ENCODE data around the gene CTSZ.

Gene CTSZ

DNA sequence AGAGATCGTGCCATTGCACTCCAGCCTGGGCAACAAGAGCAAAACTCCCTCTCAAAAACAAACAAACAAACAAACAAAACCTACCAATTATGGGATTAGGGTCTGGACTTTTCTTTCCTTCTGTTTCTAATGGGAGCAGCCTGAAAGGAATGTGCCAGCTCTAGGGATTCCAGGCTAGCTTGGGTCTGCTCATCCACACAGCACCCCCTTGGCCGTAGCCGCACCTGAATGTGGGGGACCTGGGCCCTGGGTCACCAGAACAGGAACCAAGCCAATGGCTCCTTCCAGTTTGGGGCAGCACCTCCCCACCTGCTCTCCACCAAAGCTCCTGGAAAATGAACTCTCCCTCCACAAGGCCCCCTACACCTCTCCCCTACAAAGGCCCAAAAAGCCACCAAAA is 6.7 kb downstream of the CTSZ start:
- peaks cover 11% of the 10 kb centered on the region; the same call in 1 of the 2 replicates for H3K36me3 ChIP-seq (ENCODE audit: insufficient read depth, low read length)
- TF ChIP-seq, protein P1, sequence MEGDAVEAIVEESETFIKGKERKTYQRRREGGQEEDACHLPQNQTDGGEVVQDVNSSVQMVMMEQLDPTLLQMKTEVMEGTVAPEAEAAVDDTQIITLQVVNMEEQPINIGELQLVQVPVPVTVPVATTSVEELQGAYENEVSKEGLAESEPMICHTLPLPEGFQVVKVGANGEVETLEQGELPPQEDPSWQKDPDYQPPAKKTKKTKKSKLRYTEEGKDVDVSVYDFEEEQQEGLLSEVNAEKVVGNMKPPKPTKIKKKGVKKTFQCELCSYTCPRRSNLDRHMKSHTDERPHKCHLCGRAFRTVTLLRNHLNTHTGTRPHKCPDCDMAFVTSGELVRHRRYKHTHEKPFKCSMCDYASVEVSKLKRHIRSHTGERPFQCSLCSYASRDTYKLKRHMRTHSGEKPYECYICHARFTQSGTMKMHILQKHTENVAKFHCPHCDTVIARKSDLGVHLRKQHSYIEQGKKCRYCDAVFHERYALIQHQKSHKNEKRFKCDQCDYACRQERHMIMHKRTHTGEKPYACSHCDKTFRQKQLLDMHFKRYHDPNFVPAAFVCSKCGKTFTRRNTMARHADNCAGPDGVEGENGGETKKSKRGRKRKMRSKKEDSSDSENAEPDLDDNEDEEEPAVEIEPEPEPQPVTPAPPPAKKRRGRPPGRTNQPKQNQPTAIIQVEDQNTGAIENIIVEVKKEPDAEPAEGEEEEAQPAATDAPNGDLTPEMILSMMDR (conservative IDR thresholded peaks at IDR 0.05; ENCODE audit: low read length): no peak
- TF ChIP-seq EZH2phosphoT487 (IDR thresholded peaks at IDR 0.05; ENCODE audit: borderline replicate concordance): no peak
- H3K4me1 ChIP-seq (ENCODE audit: insufficient read depth, low read length, poor library complexity, severe bottlenecking): peaks cover 13% of the 10 kb centered on the region
- H3K9ac ChIP-seq (ENCODE audit: low read depth, low read length, poor library complexity, severe bottlenecking): no peak overlapping the region
- H3F3A ChIP-seq (ENCODE audit: low read depth): no peaks in the 10 kb centered on the region
- no peak overlapping the region for H3K4me3 ChIP-seq (ENCODE audit: low read length, poor library complexity, severe bottlenecking)
- no peaks in the 10 kb centered on the region for H3K9me2 ChIP-seq (replicated peaks; ENCODE audit: low read depth, low read length)
- H2AFZ ChIP-seq (ENCODE audit: low read length): no peak overlapping the region
- no peaks in the 10 kb centered on the region for H3K79me2 ChIP-seq (ENCODE audit: insufficient read depth, low read length)
- no peaks in the 10 kb centered on the region for H4K20me1 ChIP-seq (ENCODE audit: insufficient read depth, low read length, poor library complexity, severe bottlenecking)
- H3K4me2 ChIP-seq (ENCODE audit: low read depth, low read length, poor library complexity, severe bottlenecking): no peak overlapping the region
- H3K27me3 ChIP-seq (ENCODE audit: insufficient read depth, low read length, poor library complexity, severe bottlenecking): no peaks in the 10 kb centered on the region
- H3K9me3 ChIP-seq (ENCODE audit: insufficient read depth, low read depth, low read length): no peaks in the 10 kb centered on the region

DNA sequence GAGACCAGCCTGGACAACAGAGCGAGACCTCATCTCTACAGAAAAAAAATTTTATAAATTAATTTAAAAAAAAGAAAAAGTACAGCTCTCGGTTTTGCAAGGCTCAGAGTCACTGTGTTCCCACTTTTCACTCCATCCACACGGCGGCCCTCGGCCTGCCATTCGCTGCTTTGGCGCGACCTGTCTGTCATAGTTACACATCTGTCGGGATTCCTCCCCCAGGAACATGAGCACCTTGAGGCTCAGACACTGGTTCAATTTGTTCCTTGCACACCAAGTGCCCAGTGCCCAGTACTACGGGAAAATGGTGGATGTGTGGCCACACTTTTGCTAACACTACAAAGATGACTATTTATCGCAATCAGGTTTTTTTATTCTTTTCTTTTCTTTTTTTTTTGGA is 8.4 kb downstream of the CTSZ start:
- Histone ChIP-seq H3K79me2 (ENCODE audit: insufficient read depth, low read length) (no peaks in the 10 kb centered on the region), H4K20me1 (ENCODE audit: insufficient read depth, low read length, poor library complexity, severe bottlenecking) (no peaks in the 10 kb centered on the region), H3K4me2 (ENCODE audit: low read depth, low read length, poor library complexity, severe bottlenecking) (no peak overlapping the region), H3K36me3 (ENCODE audit: insufficient read depth, low read length) (peaks cover 28% of the 10 kb centered on the region; the same call in 1 of the 2 replicates), H3K9ac (ENCODE audit: low read depth, low read length, poor library complexity, severe bottlenecking) (no peak overlapping the region), H3K9me3 (ENCODE audit: insufficient read depth, low read depth, low read length) (no peaks in the 10 kb centered on the region), H3K9me2 (replicated peaks; ENCODE audit: low read depth, low read length) (no peaks in the 10 kb centered on the region), H3F3A (ENCODE audit: low read depth) (no peaks in the 10 kb centered on the region), H3K27me3 (ENCODE audit: insufficient read depth, low read length, poor library complexity, severe bottlenecking) (no peaks in the 10 kb centered on the region), H3K4me3 (ENCODE audit: low read length, poor library complexity, severe bottlenecking) (no peak overlapping the region), H2AFZ (ENCODE audit: low read length) (no peak overlapping the region), H3K4me1 (ENCODE audit: insufficient read depth, low read length, poor library complexity, severe bottlenecking) (no peaks in the 10 kb centered on the region)
- TF ChIP-seq EZH2phosphoT487 (IDR thresholded peaks at IDR 0.05; ENCODE audit: borderline replicate concordance): no peak
- TF ChIP-seq, protein P1 (conservative IDR thresholded peaks at IDR 0.05; ENCODE audit: low read length): no peak

DNA sequence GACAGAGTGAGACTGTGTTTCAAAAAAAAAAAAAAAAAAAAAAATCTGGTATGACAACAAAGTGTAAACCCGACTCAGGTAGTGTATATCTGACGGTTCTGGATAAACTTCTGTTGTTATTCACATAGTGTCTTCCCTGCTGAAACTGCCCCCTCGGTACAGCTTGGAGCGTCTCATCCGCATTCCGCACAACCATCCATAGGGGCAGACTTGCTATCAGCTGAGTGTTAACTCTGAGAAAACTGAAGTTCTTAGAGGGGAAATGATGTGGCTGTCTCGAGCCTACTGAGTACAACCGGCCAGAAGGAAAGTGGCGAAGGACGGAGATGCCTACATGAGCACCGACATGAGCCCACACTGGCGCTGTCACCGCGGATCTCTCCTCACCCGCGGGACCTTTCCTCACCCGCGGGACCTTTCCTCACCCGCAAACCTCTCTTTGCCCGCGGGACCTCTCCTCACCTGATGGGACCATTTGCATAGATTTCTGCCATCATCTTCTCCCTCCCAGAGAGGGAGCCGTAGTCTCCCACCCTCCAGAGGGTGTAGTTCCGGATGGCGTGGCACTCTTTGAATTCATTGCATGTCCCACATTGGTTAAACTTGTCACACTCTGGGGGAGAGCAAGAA is 9.8 kb downstream of the CTSZ start:
- H3K9me3 ChIP-seq (ENCODE audit: insufficient read depth, low read depth, low read length): no peaks in the 10 kb centered on the region
- H3K9me2 ChIP-seq (replicated peaks; ENCODE audit: low read depth, low read length): no peaks in the 10 kb centered on the region
- no peaks in the 10 kb centered on the region for H3K27me3 ChIP-seq (ENCODE audit: insufficient read depth, low read length, poor library complexity, severe bottlenecking)
- H3K36me3 ChIP-seq (ENCODE audit: insufficient read depth, low read length): peaks cover 42% of the 10 kb centered on the region
- no peak overlapping the region for H3K9ac ChIP-seq (ENCODE audit: low read depth, low read length, poor library complexity, severe bottlenecking)
- TF ChIP-seq, protein P1 (conservative IDR thresholded peaks at IDR 0.05; ENCODE audit: low read length): no peak
- TF ChIP-seq EZH2phosphoT487 (IDR thresholded peaks at IDR 0.05; ENCODE audit: borderline replicate concordance): no peak
- no peaks in the 10 kb centered on the region for H3F3A ChIP-seq (ENCODE audit: low read depth)
- H4K20me1 ChIP-seq (ENCODE audit: insufficient read depth, low read length, poor library complexity, severe bottlenecking): no peaks in the 10 kb centered on the region
- H3K4me2 ChIP-seq (ENCODE audit: low read depth, low read length, poor library complexity, severe bottlenecking): no peak overlapping the region
- no peak overlapping the region for H3K4me3 ChIP-seq (ENCODE audit: low read length, poor library complexity, severe bottlenecking)
- H3K4me1 ChIP-seq (ENCODE audit: insufficient read depth, low read length, poor library complexity, severe bottlenecking): no peaks in the 10 kb centered on the region
- H3K79me2 ChIP-seq (ENCODE audit: insufficient read depth, low read length): no peaks in the 10 kb centered on the region
- no peak overlapping the region for H2AFZ ChIP-seq (ENCODE audit: low read length)
